ENCODE results near the gene MAL. TPM values are rescaled to one million over a fixed set of nuclear protein-coding genes. Genes with fewer than 3 reads are reported as not detected.

The MAL gene
- total RNA-seq, 1 donor from 2014 or later, result not detected

DNA sequence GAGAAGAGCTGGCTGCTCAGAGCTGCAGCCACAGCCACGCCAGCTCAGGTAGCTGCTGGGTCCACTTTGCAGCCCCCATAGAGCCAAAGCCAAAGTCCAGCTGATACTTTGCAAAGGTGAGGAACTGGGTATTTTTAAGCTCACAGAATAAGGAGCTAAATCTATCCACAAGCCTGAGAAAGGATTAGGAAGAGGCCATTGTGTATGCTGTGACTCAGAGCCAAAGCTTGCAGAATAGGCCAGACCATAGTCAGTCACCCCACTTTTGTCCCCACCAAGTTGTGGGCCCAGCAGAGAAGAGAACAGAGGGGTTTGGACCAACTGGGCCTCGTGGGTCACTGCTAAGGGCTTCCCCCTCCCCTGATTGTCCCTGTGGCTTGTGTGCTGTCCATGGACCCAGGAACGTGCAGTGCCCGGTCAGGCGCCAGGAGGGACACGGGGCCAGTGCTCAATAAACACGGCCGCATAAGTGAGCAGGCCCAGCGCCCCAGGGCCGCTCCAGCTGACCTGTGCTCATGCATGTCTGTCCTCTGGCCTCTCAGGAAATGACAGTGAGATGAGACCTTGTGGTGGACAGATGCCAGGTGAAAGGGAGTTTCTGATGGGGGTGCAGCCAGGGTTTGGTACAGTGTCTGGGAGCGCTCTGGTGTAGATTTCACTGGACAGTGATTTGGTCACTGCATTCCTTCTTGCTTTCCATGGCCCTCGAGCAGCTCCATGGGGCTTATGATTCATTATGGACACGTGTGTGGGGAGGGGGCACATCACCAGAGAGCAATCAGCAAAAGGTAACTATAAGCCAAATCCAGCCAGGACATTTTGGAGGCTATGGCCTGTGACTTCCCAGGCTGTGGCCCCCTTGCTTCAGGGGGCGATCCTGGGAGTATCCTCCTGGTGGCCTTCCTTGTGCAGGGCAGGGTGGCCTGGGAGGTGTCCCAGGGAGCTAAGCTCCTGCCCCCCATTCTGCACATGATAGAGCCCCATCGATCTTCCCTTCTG, 31.3 kb downstream of the MAL start:
- Histone ChIP-seq H3K4me1 (no peaks in the 10 kb centered on the region), H3K27me3 (no peaks in the 10 kb centered on the region), H3K36me3 (no peaks in the 10 kb centered on the region), H3K9me3 (no peaks in the 10 kb centered on the region), H3K27ac (no peak overlapping the region), H3K4me3 (no peak overlapping the region)
- TF ChIP-seq, protein P1, sequence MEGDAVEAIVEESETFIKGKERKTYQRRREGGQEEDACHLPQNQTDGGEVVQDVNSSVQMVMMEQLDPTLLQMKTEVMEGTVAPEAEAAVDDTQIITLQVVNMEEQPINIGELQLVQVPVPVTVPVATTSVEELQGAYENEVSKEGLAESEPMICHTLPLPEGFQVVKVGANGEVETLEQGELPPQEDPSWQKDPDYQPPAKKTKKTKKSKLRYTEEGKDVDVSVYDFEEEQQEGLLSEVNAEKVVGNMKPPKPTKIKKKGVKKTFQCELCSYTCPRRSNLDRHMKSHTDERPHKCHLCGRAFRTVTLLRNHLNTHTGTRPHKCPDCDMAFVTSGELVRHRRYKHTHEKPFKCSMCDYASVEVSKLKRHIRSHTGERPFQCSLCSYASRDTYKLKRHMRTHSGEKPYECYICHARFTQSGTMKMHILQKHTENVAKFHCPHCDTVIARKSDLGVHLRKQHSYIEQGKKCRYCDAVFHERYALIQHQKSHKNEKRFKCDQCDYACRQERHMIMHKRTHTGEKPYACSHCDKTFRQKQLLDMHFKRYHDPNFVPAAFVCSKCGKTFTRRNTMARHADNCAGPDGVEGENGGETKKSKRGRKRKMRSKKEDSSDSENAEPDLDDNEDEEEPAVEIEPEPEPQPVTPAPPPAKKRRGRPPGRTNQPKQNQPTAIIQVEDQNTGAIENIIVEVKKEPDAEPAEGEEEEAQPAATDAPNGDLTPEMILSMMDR (IDR thresholded peaks at IDR 0.05), result no peak
- peak in 1 of 2 donors; percentile 25 for DNase-seq (ENCODE audit: low spot score in 2 of 2)
- intact Hi-C loops (cut with DNase I), result no loop called here

GRCh38 chr2:95057535-95058370, 32.2 kb downstream of the MAL start:
- TF ChIP-seq, protein P1 (IDR thresholded peaks at IDR 0.05), result no peak
- H3K36me3 ChIP-seq, result no peaks in the 10 kb centered on the region
- H3K27ac ChIP-seq, result no peak overlapping the region
- peak in 1 of 2 donors; percentile 42 for DNase-seq (ENCODE audit: low spot score in 2 of 2)
- no peak overlapping the region for H3K4me3 ChIP-seq
- no peaks in the 10 kb centered on the region for H3K4me1 ChIP-seq
- intact Hi-C loops (cut with DNase I), result no loop called here
- no peaks in the 10 kb centered on the region for H3K9me3 ChIP-seq
- no peaks in the 10 kb centered on the region for H3K27me3 ChIP-seq

DNA sequence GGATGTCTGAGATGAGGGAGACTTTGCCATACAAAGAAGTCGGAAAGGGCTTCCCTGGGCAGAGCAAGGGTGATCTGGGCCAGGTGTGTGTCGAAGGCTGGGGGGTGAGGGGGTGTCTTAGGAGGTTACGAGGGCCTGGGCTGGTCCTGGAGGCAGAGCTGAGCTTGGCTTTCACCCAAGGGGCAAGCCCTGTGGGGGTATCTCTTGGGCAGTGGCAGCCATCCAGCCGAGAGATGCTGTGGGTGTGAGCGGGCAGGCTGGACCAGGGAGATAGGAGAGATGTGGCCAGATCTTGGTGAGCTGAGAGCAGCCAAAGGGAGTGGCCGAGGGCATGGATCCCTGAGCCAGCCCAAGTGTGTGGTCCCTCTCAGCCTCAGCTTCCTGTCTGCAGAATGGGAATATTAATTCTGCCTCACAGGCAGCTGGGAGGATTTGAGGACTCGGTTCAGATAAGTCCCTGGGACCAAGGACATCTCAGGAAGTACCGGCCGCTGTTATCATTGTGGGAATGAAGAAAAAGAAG, 33.0 kb downstream of the MAL start:
- TF ChIP-seq, protein P1 (IDR thresholded peaks at IDR 0.05), result no peak
- no peak overlapping the region for H3K27ac ChIP-seq
- H3K27me3 ChIP-seq, result no peaks in the 10 kb centered on the region
- no peak overlapping the region for H3K4me3 ChIP-seq
- peak in 1 of 2 donors; percentile 55 for DNase-seq (ENCODE audit: low spot score in 2 of 2)
- intact Hi-C loops (cut with DNase I), result no loop called here
- H3K36me3 ChIP-seq, result no peaks in the 10 kb centered on the region
- no peaks in the 10 kb centered on the region for H3K4me1 ChIP-seq
- no peaks in the 10 kb centered on the region for H3K9me3 ChIP-seq

GRCh38 chr2:95058989-95059641, 33.6 kb downstream of the MAL start:
- Histone ChIP-seq H3K4me3 (no peak overlapping the region), H3K9me3 (no peaks in the 10 kb centered on the region), H3K27ac (no peak overlapping the region), H3K4me1 (no peaks in the 10 kb centered on the region), H3K27me3 (no peaks in the 10 kb centered on the region), H3K36me3 (no peaks in the 10 kb centered on the region)
- intact Hi-C loops (cut with DNase I), result no loop called here
- DNase-seq (ENCODE audit: low spot score in 2 of 2), result peak in 1 of 2 donors; percentile 37
- TF ChIP-seq, protein P1 (IDR thresholded peaks at IDR 0.05), result no peak
